Loucy (cell line): ENCODE results near the gene ELOVL3.

Source experiments
- H2AFZ ChIP-seq: fragments of 200-600 bp; sonication (generic); 2 replicates; pipeline ENCODE4 v1.6.0; 2016; ENCODE audit warnings: antibody characterized with exemption, mild to moderate bottlenecking, low read length, moderate library complexity
- H3F3A ChIP-seq: fragments of 200-600 bp; 2 replicates; pipeline ENCODE4 v1.6.0; 2016; ENCODE audit warnings: antibody characterized with exemption, low read depth, mild to moderate bottlenecking
- H3K27me3 ChIP-seq: fragments of 200-600 bp; sonication (generic); 2 replicates; pipeline ENCODE4 v1.6.1; 2014; ENCODE audit warnings: low read length, mild to moderate bottlenecking; ENCODE audit not compliant: insufficient read depth, poor library complexity, severe bottlenecking
- H3K36me3 ChIP-seq: fragments of 200-600 bp; sonication (generic); 2 replicates; pipeline ENCODE4 v1.6.1; 2016; ENCODE audit warnings: low read length; ENCODE audit not compliant: insufficient read depth
- H3K4me1 ChIP-seq: fragments of 200-600 bp; sonication (generic); 2 replicates; pipeline ENCODE4 v1.5.1; 2014; ENCODE audit warnings: low read length, mild to moderate bottlenecking; ENCODE audit not compliant: insufficient read depth, poor library complexity, severe bottlenecking
- H3K4me2 ChIP-seq: fragments of 200-600 bp; sonication (generic); 2 replicates; pipeline ENCODE4 v1.6.0; 2014; ENCODE audit warnings: antibody characterized with exemption, low read length, low read depth, mild to moderate bottlenecking; ENCODE audit not compliant: poor library complexity, severe bottlenecking
- H3K4me3 ChIP-seq: fragments of 200-600 bp; sonication (generic); 2 replicates; pipeline ENCODE4 v1.5.1; 2014; ENCODE audit warnings: low read length, mild to moderate bottlenecking, mixed read lengths; ENCODE audit not compliant: poor library complexity, severe bottlenecking
- H3K79me2 ChIP-seq: fragments of 200-600 bp; sonication (generic); 2 replicates; pipeline ENCODE4 v1.6.1; 2014; ENCODE audit warnings: low read length; ENCODE audit not compliant: insufficient read depth
- H3K9ac ChIP-seq: fragments of 200-600 bp; sonication (generic); 2 replicates; pipeline ENCODE4 v1.6.0; 2014; ENCODE audit warnings: mild to moderate bottlenecking, low read depth, low read length, moderate library complexity; ENCODE audit not compliant: poor library complexity, severe bottlenecking
- H3K9me2 ChIP-seq: fragments of 200-600 bp; sonication (generic); replicated peaks from 2 replicates; pipeline ENCODE4 v1.6.1; 2016; ENCODE audit warnings: low read depth, low read length, mixed read lengths
- H3K9me3 ChIP-seq: fragments of 200-600 bp; sonication (generic); 2 replicates; pipeline ENCODE4 v1.6.1; 2014; ENCODE audit warnings: mild to moderate bottlenecking, antibody characterized with exemption, low read length, low read depth; ENCODE audit not compliant: insufficient read depth
- H4K20me1 ChIP-seq: fragments of 200-600 bp; sonication (generic); 2 replicates; pipeline ENCODE4 v1.6.0; 2014; ENCODE audit warnings: antibody characterized with exemption, low read length, mild to moderate bottlenecking; ENCODE audit not compliant: insufficient read depth, poor library complexity, severe bottlenecking
- CTCF ChIP-seq: fragments of 200-600 bp; sonication (generic); conservative IDR thresholded peaks from 2 replicates; pipeline ENCODE4 v1.5.1; 2014; ENCODE audit warnings: mild to moderate bottlenecking, antibody characterized with exemption, low read length
- EZH2phosphoT487 ChIP-seq: fragments of 200-600 bp; IDR thresholded peaks from 2 replicates; pipeline ENCODE4 v1.6.1; 2018; ENCODE audit warnings: antibody characterized with exemption, mild to moderate bottlenecking, moderate library complexity, borderline replicate concordance

ELOVL3 gene

GRCh38 chr10:102234888-102235597 lies 8.9 kb downstream of the ELOVL3 start:
- Histone ChIP-seq H4K20me1 (no peaks in the 10 kb centered on the region), H3K4me3 (no peak overlapping the region), H2AFZ (no peak overlapping the region), H3K27me3 (no peaks in the 10 kb centered on the region), H3K9me3 (no peaks in the 10 kb centered on the region), H3F3A (no peaks in the 10 kb centered on the region), H3K9me2 (no peaks in the 10 kb centered on the region), H3K36me3 (no peaks in the 10 kb centered on the region), H3K4me2 (no peak overlapping the region), H3K79me2 (no peaks in the 10 kb centered on the region), H3K9ac (no peak overlapping the region), H3K4me1 (no peaks in the 10 kb centered on the region)
- TF ChIP-seq CTCF (no peak), EZH2phosphoT487 (no peak)

- Histone ChIP-seq H3K9me2 (no peaks in the 10 kb centered on the region), H3K4me1 (no peaks in the 10 kb centered on the region), H2AFZ (no peak overlapping the region), H3K4me3 (no peak overlapping the region), H3K9me3 (no peaks in the 10 kb centered on the region), H4K20me1 (no peaks in the 10 kb centered on the region), H3K27me3 (no peaks in the 10 kb centered on the region), H3K9ac (no peak overlapping the region), H3K36me3 (no peaks in the 10 kb centered on the region), H3K79me2 (no peaks in the 10 kb centered on the region), H3F3A (no peaks in the 10 kb centered on the region), H3K4me2 (no peak overlapping the region)
- no peak for TF ChIP-seq CTCF
- no peak for TF ChIP-seq EZH2phosphoT487
Observed at GRCh38 chr10:102235598-102235920, 9.5 kb downstream of the ELOVL3 start.

- Histone ChIP-seq H3F3A (no peaks in the 10 kb centered on the region), H3K36me3 (no peaks in the 10 kb centered on the region), H3K4me3 (no peak overlapping the region), H3K9me2 (no peaks in the 10 kb centered on the region), H3K27me3 (no peaks in the 10 kb centered on the region), H2AFZ (no peak overlapping the region), H3K4me1 (no peaks in the 10 kb centered on the region), H3K79me2 (no peaks in the 10 kb centered on the region), H3K9me3 (no peaks in the 10 kb centered on the region), H3K9ac (no peak overlapping the region), H4K20me1 (no peaks in the 10 kb centered on the region), H3K4me2 (no peak overlapping the region)
- TF ChIP-seq CTCF: no peak
- TF ChIP-seq EZH2phosphoT487: no peak
Observed at GRCh38 chr10:102236006-102236405, 9.9 kb downstream of the ELOVL3 start.
